Fibroblast of mammary gland (primary cell): ENCODE data around the gene TM4SF20.
A peak's percentile ranks its signal among the peaks of the same experiment; 100 is the strongest.

Experiments used
- DNase-seq: peaks from one replicate; pipeline ENCODE4 v3.0.0-alpha.2; 2010; ENCODE audit warnings: low read depth
- H3K4me3 ChIP-seq: 2 replicates; pipeline ENCODE4 v1.5.1; 2011; ENCODE audit warnings: low read depth, mild to moderate bottlenecking, low read length, moderate library complexity; ENCODE audit not compliant: control insufficient read depth
- CTCF ChIP-seq: conservative IDR thresholded peaks from 2 replicates; pipeline ENCODE4 v1.5.1; 2011; ENCODE audit warnings: low read depth, low read length, inconsistent platforms; ENCODE audit not compliant: control insufficient read depth, insufficient read depth

The TM4SF20 gene

GRCh38 chr2:227410191-227410590 is 31.1 kb upstream of the TM4SF20 start:
- no peak for TF ChIP-seq CTCF
- no peak for DNase-seq
- H3K4me3 ChIP-seq: no peak overlapping the region

- H3K4me3 ChIP-seq: no peak overlapping the region
- DNase-seq: no peak
- TF ChIP-seq CTCF: no peak
Measured at GRCh38 chr2:227407591-227408151, 28.6 kb upstream of the TM4SF20 start.

- DNase-seq: peak; percentile 98
- TF ChIP-seq CTCF: peak; percentile 83
- no peak overlapping the region for H3K4me3 ChIP-seq
Measured at GRCh38 chr2:227406177-227407031, 27.3 kb upstream of the TM4SF20 start.

GRCh38 chr2:227404585-227405271 is 25.6 kb upstream of the TM4SF20 start:
- no peak for DNase-seq
- H3K4me3 ChIP-seq: no peak overlapping the region
- no peak for TF ChIP-seq CTCF

GRCh38 chr2:227402959-227403358 is 23.9 kb upstream of the TM4SF20 start:
- no peak overlapping the region for H3K4me3 ChIP-seq
- DNase-seq: peak; percentile 55

GRCh38 chr2:227402321-227402720 is 23.2 kb upstream of the TM4SF20 start:
- H3K4me3 ChIP-seq: no peak overlapping the region
- no peak for DNase-seq
- TF ChIP-seq CTCF: no peak

More at GRCh38 chr2:227402959-227403358, 23.9 kb upstream of the TM4SF20 start:
- TF ChIP-seq CTCF: no peak
